HEK293 (cell line): ENCODE results near the gene RBMS3.

Source experiments
- TF ChIP-seq, protein P1 (sequence below): fragments of 450-650 bp; formaldehyde crosslinking; IDR thresholded peaks from 2 replicates; pipeline ENCODE4 v1.5.1; 2016; ENCODE audit warnings: missing biosample characterization, missing genetic modification characterization
- TF ChIP-seq, protein P2 (sequence below): fragments of 450-650 bp; formaldehyde crosslinking; IDR thresholded peaks from 2 replicates; pipeline ENCODE4 v1.5.1; 2016; ENCODE audit warnings: missing biosample characterization, missing genetic modification characterization

DNA sequence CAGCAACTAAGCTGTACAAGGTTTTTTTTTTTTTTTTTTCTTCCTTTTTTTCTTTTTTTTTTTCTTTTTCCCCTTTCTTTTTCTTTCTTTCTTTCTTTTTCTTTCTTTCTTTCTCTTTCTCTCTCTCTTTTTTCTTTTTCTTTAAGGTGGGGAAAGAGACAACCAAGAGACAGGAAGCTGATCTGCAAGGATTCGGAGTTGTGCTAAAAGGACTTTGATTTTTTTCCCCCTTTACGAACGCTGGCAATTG, 148 bp downstream of the RBMS3 start:
- TF ChIP-seq, protein P1, sequence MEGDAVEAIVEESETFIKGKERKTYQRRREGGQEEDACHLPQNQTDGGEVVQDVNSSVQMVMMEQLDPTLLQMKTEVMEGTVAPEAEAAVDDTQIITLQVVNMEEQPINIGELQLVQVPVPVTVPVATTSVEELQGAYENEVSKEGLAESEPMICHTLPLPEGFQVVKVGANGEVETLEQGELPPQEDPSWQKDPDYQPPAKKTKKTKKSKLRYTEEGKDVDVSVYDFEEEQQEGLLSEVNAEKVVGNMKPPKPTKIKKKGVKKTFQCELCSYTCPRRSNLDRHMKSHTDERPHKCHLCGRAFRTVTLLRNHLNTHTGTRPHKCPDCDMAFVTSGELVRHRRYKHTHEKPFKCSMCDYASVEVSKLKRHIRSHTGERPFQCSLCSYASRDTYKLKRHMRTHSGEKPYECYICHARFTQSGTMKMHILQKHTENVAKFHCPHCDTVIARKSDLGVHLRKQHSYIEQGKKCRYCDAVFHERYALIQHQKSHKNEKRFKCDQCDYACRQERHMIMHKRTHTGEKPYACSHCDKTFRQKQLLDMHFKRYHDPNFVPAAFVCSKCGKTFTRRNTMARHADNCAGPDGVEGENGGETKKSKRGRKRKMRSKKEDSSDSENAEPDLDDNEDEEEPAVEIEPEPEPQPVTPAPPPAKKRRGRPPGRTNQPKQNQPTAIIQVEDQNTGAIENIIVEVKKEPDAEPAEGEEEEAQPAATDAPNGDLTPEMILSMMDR (tag by site-specific recombination), result no peak
- TF ChIP-seq, protein P2, sequence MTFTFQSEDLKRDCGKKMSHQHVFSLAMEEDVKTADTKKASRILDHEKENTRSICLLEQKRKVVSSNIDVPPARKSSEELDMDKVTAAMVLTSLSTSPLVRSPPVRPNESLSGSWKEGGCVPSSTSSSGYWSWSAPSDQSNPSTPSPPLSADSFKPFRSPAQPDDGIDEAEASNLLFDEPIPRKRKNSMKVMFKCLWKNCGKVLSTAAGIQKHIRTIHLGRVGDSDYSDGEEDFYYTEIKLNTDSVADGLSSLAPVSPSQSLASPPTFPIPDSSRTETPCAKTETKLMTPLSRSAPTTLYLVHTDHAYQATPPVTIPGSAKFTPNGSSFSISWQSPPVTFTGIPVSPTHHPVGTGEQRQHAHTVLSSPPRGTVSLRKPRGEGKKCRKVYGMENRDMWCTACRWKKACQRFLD (tag by site-specific recombination), result no peak
